ENCODE measurements around the gene PTPRF.

The PTPRF gene

DNA sequence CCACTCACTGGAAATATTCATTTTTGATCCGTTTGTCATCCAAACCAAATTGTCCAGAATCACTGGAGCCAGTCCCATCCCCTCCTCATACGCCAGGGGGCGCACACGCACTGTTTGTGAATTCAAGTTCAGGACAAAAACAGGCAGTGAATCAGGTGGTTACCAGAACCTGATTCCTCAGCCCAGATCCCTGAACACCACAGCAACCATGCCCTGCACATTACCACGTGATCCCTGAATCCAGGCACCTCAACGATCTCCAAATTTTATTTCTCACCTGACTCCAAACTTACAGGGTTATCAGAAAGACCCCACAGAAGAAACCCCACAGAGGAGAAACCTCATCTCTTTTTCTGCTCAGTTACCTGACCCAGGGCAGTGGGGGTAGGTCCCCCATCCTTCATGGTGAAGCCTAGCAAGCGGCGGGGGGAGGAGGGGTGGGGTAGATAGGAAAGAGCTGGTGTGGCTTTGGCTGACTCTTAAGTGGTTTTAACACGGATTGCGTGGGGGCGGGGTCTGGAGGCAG is 1.4 kb upstream of the PTPRF start:
- Histone ChIP-seq H3K36me3 (replicated peaks; ENCODE audit: low read depth, low read length) (no peaks in the 10 kb centered on the region), H3K27ac (ENCODE audit: low read length) (no peak overlapping the region), H3K4me3 (ENCODE audit: low read length) (no peak overlapping the region), H4K20me1 (ENCODE audit: insufficient read depth, low read length) (no peaks in the 10 kb centered on the region), H3K9ac (ENCODE audit: low read length) (no peak overlapping the region), H3K4me1 (ENCODE audit: low read length) (0 out of 2 replicates have a peak, but pooled peaks cover 3% of the 10 kb centered on the region), H3K27me3 (ENCODE audit: low read depth, low read length) (peaks cover 24% of the 10 kb centered on the region), H3K4me2 (ENCODE audit: low read length) (no peak overlapping the region; the same call in 1 of the 2 replicates), H3K79me2 (ENCODE audit: low read length) (no peaks in the 10 kb centered on the region), H2AFZ (ENCODE audit: low read depth, low read length) (no peak overlapping the region), H3K9me3 (ENCODE audit: insufficient read depth, low read length) (no peaks in the 10 kb centered on the region)
- no peak for TF ChIP-seq EZH2phosphoT487 (IDR thresholded peaks at IDR 0.05; ENCODE audit: low read depth)
- TF ChIP-seq, protein P1, sequence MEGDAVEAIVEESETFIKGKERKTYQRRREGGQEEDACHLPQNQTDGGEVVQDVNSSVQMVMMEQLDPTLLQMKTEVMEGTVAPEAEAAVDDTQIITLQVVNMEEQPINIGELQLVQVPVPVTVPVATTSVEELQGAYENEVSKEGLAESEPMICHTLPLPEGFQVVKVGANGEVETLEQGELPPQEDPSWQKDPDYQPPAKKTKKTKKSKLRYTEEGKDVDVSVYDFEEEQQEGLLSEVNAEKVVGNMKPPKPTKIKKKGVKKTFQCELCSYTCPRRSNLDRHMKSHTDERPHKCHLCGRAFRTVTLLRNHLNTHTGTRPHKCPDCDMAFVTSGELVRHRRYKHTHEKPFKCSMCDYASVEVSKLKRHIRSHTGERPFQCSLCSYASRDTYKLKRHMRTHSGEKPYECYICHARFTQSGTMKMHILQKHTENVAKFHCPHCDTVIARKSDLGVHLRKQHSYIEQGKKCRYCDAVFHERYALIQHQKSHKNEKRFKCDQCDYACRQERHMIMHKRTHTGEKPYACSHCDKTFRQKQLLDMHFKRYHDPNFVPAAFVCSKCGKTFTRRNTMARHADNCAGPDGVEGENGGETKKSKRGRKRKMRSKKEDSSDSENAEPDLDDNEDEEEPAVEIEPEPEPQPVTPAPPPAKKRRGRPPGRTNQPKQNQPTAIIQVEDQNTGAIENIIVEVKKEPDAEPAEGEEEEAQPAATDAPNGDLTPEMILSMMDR (IDR thresholded peaks at IDR 0.05; ENCODE audit: low read depth, low read length): peak; percentile 82

DNA sequence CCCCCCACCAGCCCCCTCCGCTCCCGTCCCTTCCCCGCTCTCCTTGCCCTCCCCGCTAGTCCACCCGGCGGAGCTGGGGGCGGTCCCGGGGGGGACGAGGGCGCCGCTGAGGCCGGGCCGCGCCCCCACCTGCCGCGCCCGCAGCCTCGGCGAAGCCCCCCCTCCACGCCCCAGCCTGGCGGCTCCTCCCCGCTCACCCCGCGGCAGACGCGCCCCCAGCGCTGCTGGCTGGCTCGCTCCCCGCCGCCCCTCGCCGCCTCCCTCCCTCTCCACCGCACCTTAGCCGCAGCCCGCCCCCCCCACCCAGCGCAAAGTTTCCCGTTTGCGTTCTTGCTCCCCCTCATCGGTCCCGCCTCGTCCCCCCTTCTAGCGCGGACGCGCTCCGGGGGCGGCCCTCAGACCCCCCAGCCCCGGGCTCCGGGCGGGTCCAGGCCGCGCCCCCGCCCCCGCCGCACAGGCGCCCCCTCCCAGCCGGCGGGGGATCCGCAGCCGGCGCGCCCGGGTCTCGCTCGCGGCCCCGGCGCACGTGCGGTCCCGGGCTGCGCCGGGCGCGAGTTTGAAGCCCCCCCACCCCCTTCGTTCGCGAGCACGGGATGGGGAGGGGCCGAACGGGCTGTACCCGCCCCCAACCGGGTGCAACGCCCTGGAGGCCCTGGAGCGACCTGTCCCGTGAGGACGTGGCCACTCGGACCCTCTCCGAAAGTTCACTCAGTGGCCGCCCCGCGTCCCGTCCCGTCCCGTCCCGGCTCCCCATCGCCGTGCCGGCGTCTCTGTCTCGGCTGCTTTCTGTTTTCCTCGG is 623 bp downstream of the PTPRF start:
- H2AFZ ChIP-seq (ENCODE audit: low read depth, low read length): no peak overlapping the region; the same call in 1 of the 2 replicates
- H3K9ac ChIP-seq (ENCODE audit: low read length): peak overlapping the region; percentile 32
- H3K9me3 ChIP-seq (ENCODE audit: insufficient read depth, low read length): no peaks in the 10 kb centered on the region
- H3K4me2 ChIP-seq (ENCODE audit: low read length): peak overlapping the region; percentile 96
- no peak for TF ChIP-seq EZH2phosphoT487 (IDR thresholded peaks at IDR 0.05; ENCODE audit: low read depth)
- TF ChIP-seq, protein P1 (IDR thresholded peaks at IDR 0.05; ENCODE audit: low read depth, low read length): no peak
- no peaks in the 10 kb centered on the region for H3K36me3 ChIP-seq (replicated peaks; ENCODE audit: low read depth, low read length)
- H3K27me3 ChIP-seq (ENCODE audit: low read depth, low read length): peaks cover 24% of the 10 kb centered on the region
- peak overlapping the region; percentile 79 for H3K4me3 ChIP-seq (ENCODE audit: low read length)
- no peaks in the 10 kb centered on the region for H4K20me1 ChIP-seq (ENCODE audit: insufficient read depth, low read length)
- no peaks in the 10 kb centered on the region for H3K79me2 ChIP-seq (ENCODE audit: low read length)
- no peak overlapping the region for H3K27ac ChIP-seq (ENCODE audit: low read length)
- 0 out of 2 replicates have a peak, but pooled peaks cover 3% of the 10 kb centered on the region for H3K4me1 ChIP-seq (ENCODE audit: low read length)

DNA sequence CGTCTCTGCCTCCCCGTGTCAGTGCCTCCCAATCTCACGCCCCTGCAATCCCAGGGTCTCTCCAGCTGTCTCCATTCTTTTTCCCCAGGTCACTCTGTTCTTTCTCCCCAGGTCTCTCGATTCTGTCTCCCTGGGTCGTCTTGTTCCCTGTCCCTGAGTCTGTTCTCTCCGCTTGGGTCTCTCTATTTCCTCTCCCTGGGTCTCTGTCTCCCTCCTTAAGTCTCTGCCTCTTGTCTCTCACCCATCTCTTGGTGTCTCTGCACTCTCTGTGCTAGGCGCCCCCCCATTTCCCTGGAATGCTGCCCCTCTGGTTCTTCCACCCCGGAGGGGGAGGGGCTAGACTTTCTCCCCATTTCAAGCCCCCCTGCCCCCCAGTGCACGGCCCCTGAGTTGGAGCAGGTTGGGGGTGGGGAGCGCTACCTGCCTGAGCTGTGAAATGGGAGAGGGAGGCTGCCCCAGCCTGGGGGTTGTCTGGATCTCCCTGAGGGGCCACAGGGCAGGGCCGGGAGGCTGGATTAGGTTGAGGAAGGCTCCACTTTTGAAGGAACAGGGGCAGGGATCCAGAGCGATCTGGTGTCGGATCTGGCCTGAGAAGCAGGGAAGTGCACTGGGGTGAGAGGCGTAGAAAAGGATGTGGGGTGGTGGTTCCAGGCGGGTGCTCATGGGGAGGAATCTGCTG is 1.4 kb downstream of the PTPRF start:
- Histone ChIP-seq H2AFZ (ENCODE audit: low read depth, low read length) (no peak overlapping the region; the same call in 1 of the 2 replicates), H3K79me2 (ENCODE audit: low read length) (no peaks in the 10 kb centered on the region), H3K9ac (ENCODE audit: low read length) (peak overlapping the region; percentile 32), H3K4me1 (ENCODE audit: low read length) (0 out of 2 replicates have a peak, but pooled peaks cover 3% of the 10 kb centered on the region), H3K36me3 (replicated peaks; ENCODE audit: low read depth, low read length) (no peaks in the 10 kb centered on the region), H4K20me1 (ENCODE audit: insufficient read depth, low read length) (no peaks in the 10 kb centered on the region), H3K27me3 (ENCODE audit: low read depth, low read length) (peaks cover 24% of the 10 kb centered on the region), H3K4me2 (ENCODE audit: low read length) (peak overlapping the region; percentile 96), H3K27ac (ENCODE audit: low read length) (no peak overlapping the region), H3K4me3 (ENCODE audit: low read length) (peak overlapping the region; percentile 79), H3K9me3 (ENCODE audit: insufficient read depth, low read length) (no peaks in the 10 kb centered on the region)
- TF ChIP-seq, protein P1 (IDR thresholded peaks at IDR 0.05; ENCODE audit: low read depth, low read length): no peak
- no peak for TF ChIP-seq EZH2phosphoT487 (IDR thresholded peaks at IDR 0.05; ENCODE audit: low read depth)

DNA sequence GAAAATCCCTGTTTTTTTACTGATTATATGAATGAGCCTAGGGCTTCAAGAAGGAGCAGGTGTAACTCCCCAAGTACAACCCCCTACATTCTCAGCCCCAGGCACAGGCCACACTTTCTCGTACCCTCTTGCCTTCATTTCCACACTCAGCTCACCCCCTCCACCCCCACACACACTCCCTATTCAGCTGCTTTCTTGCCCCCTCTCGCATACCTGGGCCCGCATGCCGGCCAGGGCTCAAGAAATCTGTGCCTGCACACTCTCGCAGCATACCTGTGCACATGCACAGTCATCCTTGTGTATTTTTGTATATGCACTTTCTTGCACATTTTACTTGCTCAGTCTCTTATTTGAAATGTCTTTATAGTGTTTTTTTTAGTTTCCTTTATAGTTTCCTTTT is 2.0 kb downstream of the PTPRF start:
- TF ChIP-seq, protein P1 (IDR thresholded peaks at IDR 0.05; ENCODE audit: low read depth, low read length): no peak
- TF ChIP-seq EZH2phosphoT487 (IDR thresholded peaks at IDR 0.05; ENCODE audit: low read depth): no peak
- Histone ChIP-seq H3K9ac (ENCODE audit: low read length) (no peak overlapping the region), H3K4me1 (ENCODE audit: low read length) (0 out of 2 replicates have a peak, but pooled peaks cover 3% of the 10 kb centered on the region), H2AFZ (ENCODE audit: low read depth, low read length) (no peak overlapping the region), H3K4me2 (ENCODE audit: low read length) (no peak overlapping the region), H3K4me3 (ENCODE audit: low read length) (no peak overlapping the region), H3K27me3 (ENCODE audit: low read depth, low read length) (peaks cover 21% of the 10 kb centered on the region), H3K79me2 (ENCODE audit: low read length) (no peaks in the 10 kb centered on the region), H3K36me3 (replicated peaks; ENCODE audit: low read depth, low read length) (no peaks in the 10 kb centered on the region), H4K20me1 (ENCODE audit: insufficient read depth, low read length) (no peaks in the 10 kb centered on the region), H3K27ac (ENCODE audit: low read length) (no peak overlapping the region), H3K9me3 (ENCODE audit: insufficient read depth, low read length) (no peaks in the 10 kb centered on the region)

Data from OCI-LY3 (cell line).